Measurements from ENCODE around the gene CA5B. TPM values are rescaled to one million over a fixed set of nuclear protein-coding genes. Genes with fewer than 3 reads are reported as not detected.

Gene CA5B
- total RNA-seq, 1 donor from 2014 or later: 13.5 TPM

GRCh38 chrX:15785176-15785750 lies 47.2 kb downstream of the CA5B start:
- H3K4me3 ChIP-seq: no peak overlapping the region
- TF ChIP-seq CTCF (IDR thresholded peaks at IDR 0.05): no peak
- no peaks in the 10 kb centered on the region for H3K9me3 ChIP-seq
- H3K4me1 ChIP-seq: peaks cover 0 to 3% of the 10 kb centered on the region in 2 donors
- no peak for DNase-seq (ENCODE audit: low spot score in 2 of 2)
- H3K27me3 ChIP-seq: no peaks in the 10 kb centered on the region
- intact Hi-C loops (cut with DNase I): no loop called here
- H3K27ac ChIP-seq: no peak overlapping the region
- peaks cover 21 to 30% of the 10 kb centered on the region in 2 donors for H3K36me3 ChIP-seq

GRCh38 chrX:15786915-15787314 lies 48.8 kb downstream of the CA5B start:
- no peaks in the 10 kb centered on the region for H3K27me3 ChIP-seq
- no peaks in the 10 kb centered on the region for H3K9me3 ChIP-seq
- intact Hi-C loops (cut with DNase I): no loop called here
- H3K4me3 ChIP-seq: no peak overlapping the region
- H3K27ac ChIP-seq: no peak overlapping the region
- no peak for DNase-seq (ENCODE audit: low spot score in 2 of 2)
- TF ChIP-seq CTCF (IDR thresholded peaks at IDR 0.05): no peak
- peaks cover 11 to 17% of the 10 kb centered on the region in 2 donors for H3K36me3 ChIP-seq
- H3K4me1 ChIP-seq: peaks cover 2 to 9% of the 10 kb centered on the region in 2 donors

- no peak for TF ChIP-seq CTCF (IDR thresholded peaks at IDR 0.05)
- Histone ChIP-seq H3K36me3 (peaks cover under 1 to 8% of the 10 kb centered on the region in 2 donors), H3K4me1 (peaks cover 4 to 12% of the 10 kb centered on the region in 2 donors), H3K4me3 (peak within 1 kb of the TSS; percentile 80 to 90), H3K27ac (peak within 1 kb of the TSS; percentile 85), H3K9me3 (no peaks in the 10 kb centered on the region), H3K27me3 (no peaks in the 10 kb centered on the region)
- DNase-seq (ENCODE audit: low spot score in 2 of 2): peak; percentile 41 to 94
- intact Hi-C loops (cut with DNase I): loop anchor here (1.0 to 2.0 kb wide), 4 partner anchors 39 to 115 kb away; no protein-coding TSS in a partner anchor
These were observed 52.1 kb downstream of the CA5B start, which contains the start of gene ZRSR2 for GRCh38 chrX:15789979-15790768. Gene ZRSR2 (plus strand): TSS chrX:15790484. CDS start chrX:15790496, 12 bp downstream.

GRCh38 chrX:15790769-15791290 lies 52.8 kb downstream of the CA5B start:
- H3K36me3 ChIP-seq: peaks cover 4 to 8% of the 10 kb centered on the region in 2 donors
- TF ChIP-seq CTCF (IDR thresholded peaks at IDR 0.05): no peak
- intact Hi-C loops (cut with DNase I): loop anchor here (1.0 to 2.0 kb wide), 4 partner anchors 40 to 116 kb away; no protein-coding TSS in a partner anchor
- H3K4me1 ChIP-seq: peaks cover 4 to 12% of the 10 kb centered on the region in 2 donors
- H3K27ac ChIP-seq: peak overlapping the region; percentile 85
- H3K9me3 ChIP-seq: no peaks in the 10 kb centered on the region
- H3K27me3 ChIP-seq: no peaks in the 10 kb centered on the region
- H3K4me3 ChIP-seq: peak overlapping the region; percentile 80 to 90
- no peak for DNase-seq (ENCODE audit: low spot score in 2 of 2)

GRCh38 chrX:15797707-15798106 lies 59.6 kb downstream of the CA5B start:
- Histone ChIP-seq H3K4me1 (no peaks in the 10 kb centered on the region), H3K36me3 (peaks cover 15 to 16% of the 10 kb centered on the region in 2 donors), H3K27me3 (no peaks in the 10 kb centered on the region), H3K27ac (no peak overlapping the region), H3K9me3 (no peaks in the 10 kb centered on the region), H3K4me3 (no peak overlapping the region)
- no peak for TF ChIP-seq CTCF (IDR thresholded peaks at IDR 0.05)
- DNase-seq (ENCODE audit: low spot score in 2 of 2): no peak
- intact Hi-C loops (cut with DNase I): no loop called here
